GM12878 (cell line): ENCODE data around the gene LRRC75B. TPM values are rescaled to one million over a fixed set of nuclear protein-coding genes. Genes with fewer than 3 reads are reported as not detected.
"Not testable (repeated sequence)": the region's sequence is repeated elsewhere in the genome, so short reads cannot be mapped to it uniquely, and the experiment has no call there.

ENCODE experiments used
- ATAC-seq: fragments of 200-7000 bp; cut with Tn5 transposase; 3 replicates; pipeline ENCODE4 v1.9.1; 2020; ENCODE audit warnings: mild to moderate bottlenecking, moderate library complexity
- BruUV-seq: library from RNA; stranded (reverse); fragments of 400-500 nt; replicated peaks from 2 replicates; lab custom pipeline; 2021; lab: Mats Ljungman, UMichigan
- CTCF ChIA-PET: fragments of 300-600 bp; sonication (Branson Sonifier 250); formaldehyde crosslinking; extraction: SDS; loops from one replicate; lab custom pipeline; 2021; ENCODE audit warnings: inconsistent platforms; lab: Yijun Ruan, JAX
- POLR2A ChIA-PET: fragments of 350-600 bp; formaldehyde crosslinking; extraction: SDS; loops from one replicate; lab custom pipeline; 2021; ENCODE audit warnings: inconsistent platforms; lab: Charles Lee
- RAD21 ChIA-PET: fragments of 300-600 bp; sonication (Branson Sonifier 250); formaldehyde crosslinking; loops from one replicate; lab custom pipeline; 2023; ENCODE audit warnings: antibody characterized with exemption; ENCODE audit not compliant: unreplicated experiment; lab: Charles Lee
- SMC1A ChIA-PET: fragments of 300-600 bp; sonication (Branson Sonifier 250); formaldehyde crosslinking; loops from one replicate; lab custom pipeline; 2023; ENCODE audit not compliant: unreplicated experiment, uncharacterized antibody; lab: Charles Lee
- DNase-seq: peaks from one replicate; pipeline ENCODE4 v3.0.0-alpha.2; 2011; ENCODE audit warnings: low read depth, low spot score
- FAIRE-seq: peaks from 3 replicates; lab custom pipeline; 2011; peaks lifted over from hg19 to GRCh38; lab: Jason Lieb, UNC
- H2AFZ ChIP-seq: 2 replicates; pipeline ENCODE4 v1.6.0; 2011; ENCODE audit warnings: low read depth, low read length, control low read depth; ENCODE audit not compliant: control insufficient read depth
- H3K27ac ChIP-seq: 2 replicates; pipeline ENCODE4 v1.5.1; 2011; ENCODE audit warnings: control low read depth; ENCODE audit not compliant: control insufficient read depth, insufficient read depth
- H3K27me3 ChIP-seq, 2 experiments: replicated peaks in 1 of 2; 2 replicates each; pipeline versions ENCODE4 v1.6.0 to v1.6.1; 2011; ENCODE audit warnings: low read length in 1 of 2; ENCODE audit not compliant: control insufficient read depth in 2 of 2, insufficient read depth in 2 of 2
- H3K36me3 ChIP-seq, 2 experiments: 2 replicates each; pipeline ENCODE4 v1.5.1; 2011; ENCODE audit warnings: low read length in 1 of 2; ENCODE audit not compliant: control insufficient read depth in 2 of 2, insufficient read depth in 2 of 2
- H3K4me1 ChIP-seq: 2 replicates; pipeline ENCODE4 v1.6.1; 2011; ENCODE audit warnings: mild to moderate bottlenecking, low read length, moderate library complexity, mixed read lengths; ENCODE audit not compliant: control insufficient read depth, insufficient read depth
- H3K4me2 ChIP-seq: 2 replicates; pipeline ENCODE4 v1.6.0; 2011; ENCODE audit warnings: control low read depth; ENCODE audit not compliant: control insufficient read depth, insufficient read depth
- H3K4me3 ChIP-seq: fragments of 200-600 bp; sonication (generic); 2 replicates; pipeline ENCODE4 v1.5.1; 2016
- H3K79me2 ChIP-seq: 2 replicates; pipeline ENCODE4 v1.6.0; 2011; ENCODE audit warnings: low read length; ENCODE audit not compliant: control insufficient read depth, insufficient read depth
- H3K9ac ChIP-seq: 2 replicates; pipeline ENCODE4 v1.8.0; 2011; ENCODE audit warnings: low read length, control low read depth, mixed read lengths; ENCODE audit not compliant: control insufficient read depth, insufficient read depth
- H3K9me3 ChIP-seq: replicated peaks from 3 replicates; pipeline ENCODE4 v1.5.1; 2011; ENCODE audit warnings: mild to moderate bottlenecking, low read length; ENCODE audit not compliant: control insufficient read depth, insufficient read depth
- H4K20me1 ChIP-seq: 2 replicates; pipeline ENCODE4 v1.6.0; 2011; ENCODE audit not compliant: control insufficient read depth, insufficient read depth
- CTCF ChIP-seq, 3 experiments: IDR thresholded peaks in 2 of 3; conservative IDR thresholded peaks in 1 of 3; 2 replicates each; pipeline ENCODE4 v1.5.1; 2011; ENCODE audit warnings: low read depth in 3 of 3, low read length in 3 of 3, mild to moderate bottlenecking in 3 of 3, control low read depth in 2 of 3, moderate library complexity in 2 of 3, inconsistent platforms in 1 of 3, mixed read lengths in 1 of 3; ENCODE audit not compliant: control insufficient read depth in 2 of 3, insufficient read depth in 1 of 3; ENCODE audit errors: extremely low read depth in 1 of 3
- DPF2 ChIP-seq: fragments of 450-650 bp; IDR thresholded peaks from 2 replicates; pipeline ENCODE4 v1.6.1; 2017; ENCODE audit warnings: mild to moderate bottlenecking
- GATAD2B ChIP-seq: fragments of 450-650 bp; conservative IDR thresholded peaks from 2 replicates; pipeline ENCODE4 v1.6.1; 2017; ENCODE audit warnings: low read depth, mild to moderate bottlenecking, moderate library complexity
- MEF2B ChIP-seq: fragments of 450-650 bp; IDR thresholded peaks from 2 replicates; pipeline ENCODE4 v1.6.1; 2018; ENCODE audit warnings: mild to moderate bottlenecking, moderate library complexity; ENCODE audit not compliant: partially characterized antibody, poor library complexity, severe bottlenecking
- MTA2 ChIP-seq: fragments of 450-650 bp; IDR thresholded peaks from 2 replicates; pipeline ENCODE4 v1.6.1; 2016; ENCODE audit warnings: low read depth, mild to moderate bottlenecking, moderate library complexity
- NR2F1 ChIP-seq: fragments of 450-650 bp; conservative IDR thresholded peaks from 2 replicates; pipeline ENCODE4 v1.6.1; 2017; ENCODE audit warnings: mild to moderate bottlenecking
- RUNX3 ChIP-seq: IDR thresholded peaks from 2 replicates; pipeline ENCODE4 v1.6.1; 2012; ENCODE audit warnings: low read length, inconsistent platforms
- SMARCA5 ChIP-seq: fragments of 450-650 bp; IDR thresholded peaks from 2 replicates; pipeline ENCODE4 v1.6.1; 2017; ENCODE audit warnings: mild to moderate bottlenecking
- ZBTB40 ChIP-seq: fragments of 450-650 bp; IDR thresholded peaks from 2 replicates; pipeline ENCODE4 v1.6.1; 2016; ENCODE audit warnings: mild to moderate bottlenecking, moderate library complexity, borderline replicate concordance
- ZNF217 ChIP-seq: fragments of 450-650 bp; IDR thresholded peaks from 2 replicates; pipeline ENCODE4 v1.6.1; 2017; ENCODE audit warnings: antibody characterized with exemption, mild to moderate bottlenecking
- WGBS: methylation state at CpG from one replicate; pipeline ENCODE4 v1.1.6; 2016; ENCODE audit warnings: low lambda C conversion rate; ENCODE audit not compliant: insufficient replicate concordance, insufficient coverage; ENCODE audit errors: missing lambda C conversion rate; 5-methylcytosine and 5-hydroxymethylcytosine counted together
- in situ Hi-C: fragments of 300-500 bp; cut with MboI; formaldehyde crosslinking; loops from 9 replicates; pipeline ENCODE4 v1.14.3; 2018; ENCODE audit warnings: mixed read lengths
- intact Hi-C: fragments of 100-400 bp; cut with micrococcal nuclease; formaldehyde crosslinking; loops from one replicate; pipeline ENCODE4 v1.14.2; 2022; ENCODE audit not compliant: unreplicated experiment
- polyA plus RNA-seq, 11 experiments: library from polyadenylated mRNA; depleted of rRNA in 4 of 11; unstranded in 6 of 11; stranded (reverse) in 5 of 11; fragments of >200 nt; fragmentation: Nextera tagmentation in 4 of 11; fragmentation: Illumina TruSeq in 1 of 11; extraction: Ambion mirVana in 4 of 11; extraction: Trizol in 1 of 11; gene quantifications; 1 replicate in 1 of 11; 2 replicates in 10 of 11; pipeline versions ENCODE4 v1.2.1 to v1.2.3, GENCODE V29; 2011 to 2016; ENCODE audit warnings: inconsistent platforms in 2 of 11, missing spikeins in 2 of 11, low read depth in 1 of 11
- total RNA-seq, 4 experiments: library from RNA; depleted of rRNA in 3 of 4; stranded (reverse); fragments of >200 nt in 3 of 4; fragmentation: Illumina TruSeq in 1 of 4; extraction: Trizol in 1 of 4; gene quantifications; 2 replicates each; pipeline versions ENCODE4 v1.2.1 to v1.2.3, GENCODE V29; 2013 to 2021
- TF ChIP-seq, protein P1 (sequence below): fragments of 450-650 bp; IDR thresholded peaks from 2 replicates; pipeline ENCODE4 v1.6.1; 2016; ENCODE audit warnings: mild to moderate bottlenecking
- TF ChIP-seq, protein P2 (sequence below): fragments of 450-650 bp; conservative IDR thresholded peaks from 2 replicates; pipeline ENCODE4 v1.6.1; 2017; ENCODE audit warnings: mild to moderate bottlenecking, moderate library complexity

Gene LRRC75B
- total and polyA plus RNA-seq, 10 of the 15 experiments (the other 5 are each of a cell fraction or from before 2014, with no cell fraction given), result 0.09 to 0.98 (median 0.11) TPM; not detected in 3

- H3K79me2 ChIP-seq, H3K27me3 ChIP-seq, DNase-seq, H3K9ac ChIP-seq, H3K4me1 ChIP-seq, RAD21 ChIA-PET, H3K9me3 ChIP-seq, H3K27ac ChIP-seq, ATAC-seq, FAIRE-seq, H4K20me1 ChIP-seq, H3K36me3 ChIP-seq, H3K4me3 ChIP-seq, BruUV-seq, in situ Hi-C loops: not testable (repeated sequence)
- POLR2A ChIA-PET, result interaction anchor here (0.7 kb wide), 1 partner anchor 240 kb away, joined by 5 read pairs; no protein-coding TSS in a partner anchor
- Histone ChIP-seq H2AFZ (peak overlapping the region; percentile 58), H3K4me2 (0 out of 2 replicates have a peak overlapping the region, but pooled peaks have one; percentile 9)
- SMC1A ChIA-PET, result interaction anchor here (1.3 kb wide), 1 partner anchor 76 kb away, joined by 5 read pairs; no protein-coding TSS in a partner anchor
- intact Hi-C loops, result loop anchor here (10.0 kb wide), 1 partner anchor 120 kb away; no protein-coding TSS in a partner anchor
- CTCF ChIA-PET, result interaction anchor here (0.7 to 0.9 kb wide), 2 partner anchors 41 to 479 kb away, joined by 3 read pairs; no protein-coding TSS in a partner anchor
- peak; percentile 86 for TF ChIP-seq MEF2B
- TF ChIP-seq GATAD2B, result 0 out of 2 replicates have a peak, but pooled peaks have one; percentile 42
- peak; percentile 89 for TF ChIP-seq SMARCA5
- peak in 2 of 3 experiments; percentile 23 to 25; a peak in 4 of 6 replicates for TF ChIP-seq CTCF (IDR thresholded peaks at IDR 0.05 in 2 of 3, conservative IDR thresholded peaks at IDR 0.05 in 1 of 3; ENCODE audit: control insufficient read depth in 2 of 3, extremely low read depth in 1 of 3, insufficient read depth in 1 of 3, low read depth in 3 of 3, low read length in 3 of 3)
- 0 out of 2 replicates have a peak, but pooled peaks have one; percentile 15 for TF ChIP-seq NR2F1
- TF ChIP-seq, protein P1, sequence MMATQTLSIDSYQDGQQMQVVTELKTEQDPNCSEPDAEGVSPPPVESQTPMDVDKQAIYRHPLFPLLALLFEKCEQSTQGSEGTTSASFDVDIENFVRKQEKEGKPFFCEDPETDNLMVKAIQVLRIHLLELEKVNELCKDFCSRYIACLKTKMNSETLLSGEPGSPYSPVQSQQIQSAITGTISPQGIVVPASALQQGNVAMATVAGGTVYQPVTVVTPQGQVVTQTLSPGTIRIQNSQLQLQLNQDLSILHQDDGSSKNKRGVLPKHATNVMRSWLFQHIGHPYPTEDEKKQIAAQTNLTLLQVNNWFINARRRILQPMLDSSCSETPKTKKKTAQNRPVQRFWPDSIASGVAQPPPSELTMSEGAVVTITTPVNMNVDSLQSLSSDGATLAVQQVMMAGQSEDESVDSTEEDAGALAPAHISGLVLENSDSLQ, result 0 out of 2 replicates have a peak, but pooled peaks have one; percentile 13
- peak; percentile 26; the same call in 1 of the 2 replicates for TF ChIP-seq ZBTB40
- TF ChIP-seq MTA2, result peak; percentile 43; the same call in 1 of the 2 replicates
- peak; percentile 29; the same call in 1 of the 2 replicates for TF ChIP-seq ZNF217
- peak; percentile 82 for TF ChIP-seq DPF2
- TF ChIP-seq, protein P2, sequence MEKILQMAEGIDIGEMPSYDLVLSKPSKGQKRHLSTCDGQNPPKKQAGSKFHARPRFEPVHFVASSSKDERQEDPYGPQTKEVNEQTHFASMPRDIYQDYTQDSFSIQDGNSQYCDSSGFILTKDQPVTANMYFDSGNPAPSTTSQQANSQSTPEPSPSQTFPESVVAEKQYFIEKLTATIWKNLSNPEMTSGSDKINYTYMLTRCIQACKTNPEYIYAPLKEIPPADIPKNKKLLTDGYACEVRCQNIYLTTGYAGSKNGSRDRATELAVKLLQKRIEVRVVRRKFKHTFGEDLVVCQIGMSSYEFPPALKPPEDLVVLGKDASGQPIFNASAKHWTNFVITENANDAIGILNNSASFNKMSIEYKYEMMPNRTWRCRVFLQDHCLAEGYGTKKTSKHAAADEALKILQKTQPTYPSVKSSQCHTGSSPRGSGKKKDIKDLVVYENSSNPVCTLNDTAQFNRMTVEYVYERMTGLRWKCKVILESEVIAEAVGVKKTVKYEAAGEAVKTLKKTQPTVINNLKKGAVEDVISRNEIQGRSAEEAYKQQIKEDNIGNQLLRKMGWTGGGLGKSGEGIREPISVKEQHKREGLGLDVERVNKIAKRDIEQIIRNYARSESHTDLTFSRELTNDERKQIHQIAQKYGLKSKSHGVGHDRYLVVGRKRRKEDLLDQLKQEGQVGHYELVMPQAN, result 0 out of 2 replicates have a peak, but pooled peaks have one; percentile 22
- 0 out of 2 replicates have a peak, but pooled peaks have one; percentile 6 for TF ChIP-seq RUNX3
- 3% methylated on average over 7 of the region's 10 CpGs for WGBS
These were observed 42.0 kb upstream of the LRRC75B start for GRCh38 chr22:24634776-24635389.
